Measurements from ENCODE around the gene HOXA13. TPM values are rescaled to one million over a fixed set of nuclear protein-coding genes. Genes with fewer than 3 reads are reported as not detected.

Gene HOXA13
- total RNA-seq, 2 experiments from 2014 or later = not detected

GRCh38 chr7:27168265-27168947 lies 31.5 kb downstream of the HOXA13 start:
- no peaks in the 10 kb centered on the region for H3K9me3 Mint-ChIP-seq

GRCh38 chr7:27167916-27168264 lies 32.0 kb downstream of the HOXA13 start:
- H3K4me1 Mint-ChIP-seq = peaks cover 30% of the 10 kb centered on the region
- H3K27ac Mint-ChIP-seq = no peak overlapping the region
- H3K36me3 Mint-ChIP-seq = no peaks in the 10 kb centered on the region
- no peak for DNase-seq
- peaks cover 94% of the 10 kb centered on the region for H3K27me3 Mint-ChIP-seq
- no peaks in the 10 kb centered on the region for H3K9me3 Mint-ChIP-seq
- H3K4me3 Mint-ChIP-seq = no peak overlapping the region

More at GRCh38 chr7:27168265-27168947, 31.5 kb downstream of the HOXA13 start:
- Mint-ChIP-seq H3K4me1 (peaks cover 30% of the 10 kb centered on the region), H3K27me3 (peaks cover 89% of the 10 kb centered on the region), H3K4me3 (no peak overlapping the region), H3K27ac (no peak overlapping the region), H3K36me3 (no peaks in the 10 kb centered on the region)
- no peak for DNase-seq

GRCh38 chr7:27166531-27167505 lies 33.1 kb downstream of the HOXA13 start:
- Mint-ChIP-seq H3K27ac (peak overlapping the region; percentile 51), H3K27me3 (peaks cover 96% of the 10 kb centered on the region), H3K9me3 (no peaks in the 10 kb centered on the region), H3K36me3 (no peaks in the 10 kb centered on the region), H3K4me1 (peaks cover 25% of the 10 kb centered on the region), H3K4me3 (no peak overlapping the region)
- no peak for DNase-seq

- peaks cover 23% of the 10 kb centered on the region for H3K4me1 Mint-ChIP-seq
- H3K9me3 Mint-ChIP-seq = no peaks in the 10 kb centered on the region
- H3K27ac Mint-ChIP-seq = no peak overlapping the region
- no peak overlapping the region for H3K4me3 Mint-ChIP-seq
- H3K36me3 Mint-ChIP-seq = no peaks in the 10 kb centered on the region
- H3K27me3 Mint-ChIP-seq = peaks cover 93% of the 10 kb centered on the region
- no peak for DNase-seq
Measured at GRCh38 chr7:27165996-27166530, 33.8 kb downstream of the HOXA13 start.

- no peaks in the 10 kb centered on the region for H3K9me3 Mint-ChIP-seq
- H3K4me3 Mint-ChIP-seq = peak within 1 kb of the TSS; percentile 66
- no peak for DNase-seq
- H3K27me3 Mint-ChIP-seq = peaks cover 91% of the 10 kb centered on the region
- no peaks in the 10 kb centered on the region for H3K36me3 Mint-ChIP-seq
- peak within 1 kb of the TSS; percentile 29 for H3K27ac Mint-ChIP-seq
- peaks cover 24% of the 10 kb centered on the region for H3K4me1 Mint-ChIP-seq
Measured at GRCh38 chr7:27165089-27165995, 34.5 kb downstream of the HOXA13 start, which contains the start of gene HOXA9. Gene HOXA9, minus strand, starts transcription at chr7:27165537. Its CDS starts 80 bp downstream, at chr7:27165457.

GRCh38 chr7:27164367-27165088 lies 35.4 kb downstream of the HOXA13 start:
- no peak for DNase-seq
- peaks cover 26% of the 10 kb centered on the region for H3K4me1 Mint-ChIP-seq
- no peak overlapping the region for H3K4me3 Mint-ChIP-seq
- H3K9me3 Mint-ChIP-seq = no peaks in the 10 kb centered on the region
- H3K36me3 Mint-ChIP-seq = no peaks in the 10 kb centered on the region
- peaks cover 92% of the 10 kb centered on the region for H3K27me3 Mint-ChIP-seq
- peak overlapping the region; percentile 29 for H3K27ac Mint-ChIP-seq

- Mint-ChIP-seq H3K27me3 (peaks cover 92% of the 10 kb centered on the region), H3K27ac (no peak overlapping the region), H3K4me1 (peaks cover 26% of the 10 kb centered on the region), H3K36me3 (no peaks in the 10 kb centered on the region), H3K4me3 (no peak overlapping the region), H3K9me3 (no peaks in the 10 kb centered on the region)
- no peak for DNase-seq
Measured at GRCh38 chr7:27164045-27164366, 35.9 kb downstream of the HOXA13 start.

- Mint-ChIP-seq H3K36me3 (no peaks in the 10 kb centered on the region), H3K27me3 (peaks cover 92% of the 10 kb centered on the region), H3K4me1 (peaks cover 25% of the 10 kb centered on the region), H3K27ac (no peak overlapping the region), H3K4me3 (no peak overlapping the region), H3K9me3 (no peaks in the 10 kb centered on the region)
- no peak for DNase-seq
Measured at GRCh38 chr7:27163288-27164044, 36.4 kb downstream of the HOXA13 start.

GRCh38 chr7:27162561-27163287 lies 37.2 kb downstream of the HOXA13 start:
- no peak overlapping the region for H3K4me3 Mint-ChIP-seq
- peaks cover 32% of the 10 kb centered on the region for H3K4me1 Mint-ChIP-seq
- no peaks in the 10 kb centered on the region for H3K9me3 Mint-ChIP-seq

GRCh38 chr7:27161721-27162560 lies 38.0 kb downstream of the HOXA13 start:
- DNase-seq = no peak
- Mint-ChIP-seq H3K4me3 (no peak overlapping the region), H3K9me3 (no peaks in the 10 kb centered on the region)

More at GRCh38 chr7:27162561-27163287, 37.2 kb downstream of the HOXA13 start:
- Mint-ChIP-seq H3K27me3 (peaks cover 92% of the 10 kb centered on the region), H3K36me3 (no peaks in the 10 kb centered on the region), H3K27ac (no peak overlapping the region)
- no peak for DNase-seq

GRCh38 chr7:27161214-27161720 lies 38.6 kb downstream of the HOXA13 start:
- no peak overlapping the region for H3K27ac Mint-ChIP-seq
- H3K36me3 Mint-ChIP-seq = no peaks in the 10 kb centered on the region
- H3K9me3 Mint-ChIP-seq = no peaks in the 10 kb centered on the region
- H3K4me1 Mint-ChIP-seq = peaks cover 32% of the 10 kb centered on the region
- H3K4me3 Mint-ChIP-seq = peak overlapping the region; percentile 58
- DNase-seq = no peak
- H3K27me3 Mint-ChIP-seq = peaks cover 92% of the 10 kb centered on the region

More at GRCh38 chr7:27161721-27162560, 38.0 kb downstream of the HOXA13 start:
- Mint-ChIP-seq H3K36me3 (no peaks in the 10 kb centered on the region), H3K27ac (no peak overlapping the region), H3K27me3 (peaks cover 92% of the 10 kb centered on the region), H3K4me1 (peaks cover 32% of the 10 kb centered on the region)
